ACC112 (cell line): ENCODE data around the gene KRTAP10-7.
"Not testable (repeated sequence)": the region's sequence is repeated elsewhere in the genome, so short reads cannot be mapped to it uniquely, and the experiment has no call there.

ENCODE experiments used
- H2AFZ ChIP-seq: fragments of 200-600 bp; sonication (generic); one replicate; pipeline ENCODE4 v1.6.0; 2017; ENCODE audit warnings: antibody characterized with exemption, low read length; ENCODE audit not compliant: unreplicated experiment
- H3K27ac ChIP-seq: fragments of 200-600 bp; sonication (generic); 2 replicates; pipeline ENCODE4 v1.5.1; 2014; ENCODE audit warnings: low read depth, mild to moderate bottlenecking, antibody characterized with exemption, low read length, moderate library complexity
- H3K27me3 ChIP-seq: fragments of 200-600 bp; sonication (generic); 2 replicates; pipeline ENCODE4 v1.6.1; 2014; ENCODE audit warnings: mild to moderate bottlenecking, antibody characterized with exemption, low read length, moderate library complexity, mixed read lengths; ENCODE audit not compliant: insufficient read depth
- H3K36me3 ChIP-seq: fragments of 200-600 bp; sonication (generic); 2 replicates; pipeline ENCODE4 v1.6.1; 2016; ENCODE audit warnings: mild to moderate bottlenecking, antibody characterized with exemption, low read length, moderate library complexity, mixed read lengths; ENCODE audit not compliant: insufficient read depth
- H3K4me1 ChIP-seq: fragments of 200-600 bp; sonication (generic); one replicate; pipeline ENCODE4 v1.6.1; 2016; ENCODE audit warnings: low read length, mixed read lengths; ENCODE audit not compliant: insufficient read depth, unreplicated experiment, control insufficient read depth
- H3K4me3 ChIP-seq: fragments of 200-600 bp; sonication (generic); 2 replicates; pipeline ENCODE4 v1.5.1; 2014; ENCODE audit warnings: mild to moderate bottlenecking, low read depth, low read length
- H3K79me2 ChIP-seq: fragments of 200-600 bp; sonication (generic); one replicate; pipeline ENCODE4 v1.6.0; 2016; ENCODE audit warnings: low read length; ENCODE audit not compliant: control insufficient read depth, unreplicated experiment, insufficient read depth

Gene KRTAP10-7

GRCh38 chr21:44581158-44581557 lies 19.2 kb upstream of the KRTAP10-7 start:
- Histone ChIP-seq H3K27me3 (peaks cover 21% of the 10 kb centered on the region), H3K4me3 (no peak overlapping the region), H2AFZ (no peak overlapping the region), H3K36me3 (no peaks in the 10 kb centered on the region), H3K4me1 (no peaks in the 10 kb centered on the region), H3K79me2 (no peaks in the 10 kb centered on the region), H3K27ac (no peak overlapping the region)

- Histone ChIP-seq H3K27me3 (peaks cover 21% of the 10 kb centered on the region), H3K4me1 (no peaks in the 10 kb centered on the region), H3K27ac (no peak overlapping the region), H3K4me3 (no peak overlapping the region), H3K36me3 (no peaks in the 10 kb centered on the region), H3K79me2 (no peaks in the 10 kb centered on the region), H2AFZ (no peak overlapping the region)
Measured at GRCh38 chr21:44582055-44582454, 18.3 kb upstream of the KRTAP10-7 start.

- Histone ChIP-seq H3K36me3 (no peaks in the 10 kb centered on the region), H2AFZ (no peak overlapping the region), H3K27ac (no peak overlapping the region), H3K27me3 (peaks cover 16% of the 10 kb centered on the region), H3K4me3 (no peak overlapping the region), H3K4me1 (no peaks in the 10 kb centered on the region), H3K79me2 (no peaks in the 10 kb centered on the region)
Measured at GRCh38 chr21:44583089-44583799, 17.2 kb upstream of the KRTAP10-7 start.

- no peak overlapping the region for H3K27ac ChIP-seq
- H3K36me3 ChIP-seq, result no peaks in the 10 kb centered on the region
- H3K4me3 ChIP-seq, result no peak overlapping the region
- H3K27me3 ChIP-seq, result peaks cover 16% of the 10 kb centered on the region
- no peaks in the 10 kb centered on the region for H3K79me2 ChIP-seq
- H3K4me1 ChIP-seq, result no peaks in the 10 kb centered on the region
- H2AFZ ChIP-seq, result no peak overlapping the region
Measured at GRCh38 chr21:44583800-44584147, 16.6 kb upstream of the KRTAP10-7 start.

DNA sequence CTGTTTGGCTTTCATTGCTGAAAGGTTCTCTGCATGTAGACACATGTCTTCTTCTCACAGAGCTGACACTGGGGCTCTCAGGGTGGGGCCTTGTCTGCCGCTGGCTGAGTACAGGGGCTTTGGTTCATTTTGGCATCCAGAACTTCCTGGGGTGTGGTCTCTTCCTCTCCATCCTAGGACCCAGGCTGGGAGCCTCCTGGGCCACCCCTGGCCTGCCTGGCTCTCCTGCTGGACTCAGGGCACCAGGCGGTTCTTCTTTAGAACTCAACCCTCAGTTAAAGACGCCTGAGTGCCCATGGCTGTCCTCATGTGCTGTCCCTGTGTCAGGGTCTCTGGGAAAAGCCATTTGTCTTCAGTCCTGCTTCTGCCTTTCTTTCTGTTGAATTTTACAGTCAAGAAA lies 14.5 kb upstream of the KRTAP10-7 start:
- Histone ChIP-seq H3K27me3 (peaks cover 16% of the 10 kb centered on the region), H3K4me3 (no peak overlapping the region), H2AFZ (no peak overlapping the region), H3K36me3 (no peaks in the 10 kb centered on the region), H3K27ac (no peak overlapping the region), H3K4me1 (no peaks in the 10 kb centered on the region), H3K79me2 (no peaks in the 10 kb centered on the region)

DNA sequence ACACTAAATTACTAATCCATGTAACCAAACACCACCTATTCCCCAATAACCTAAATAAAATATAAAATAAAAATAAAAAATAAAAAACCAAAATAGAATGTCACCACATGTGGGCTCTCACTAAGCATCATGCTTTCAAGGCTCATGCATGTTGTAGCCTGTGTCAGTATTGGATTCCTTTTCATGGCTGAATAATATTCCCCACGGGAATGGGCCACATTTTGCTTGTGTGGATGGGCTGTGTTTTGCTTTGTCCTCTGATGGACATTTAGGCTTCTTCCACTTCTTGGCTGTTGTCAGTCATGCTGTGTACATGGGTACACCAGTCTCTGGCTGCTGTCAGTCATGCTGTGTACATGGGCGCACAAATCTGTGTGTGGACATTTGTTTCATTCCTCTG lies 11.3 kb upstream of the KRTAP10-7 start:
- H3K36me3 ChIP-seq, result no peaks in the 10 kb centered on the region
- no peaks in the 10 kb centered on the region for H3K79me2 ChIP-seq
- no peak overlapping the region for H3K27ac ChIP-seq
- H3K4me1 ChIP-seq, result no peaks in the 10 kb centered on the region
- H2AFZ ChIP-seq, result no peak overlapping the region
- peaks cover 32% of the 10 kb centered on the region for H3K27me3 ChIP-seq
- H3K4me3 ChIP-seq, result no peak overlapping the region

- Histone ChIP-seq H3K27ac (no peak overlapping the region), H2AFZ (no peak overlapping the region), H3K4me1 (no peaks in the 10 kb centered on the region), H3K27me3 (peaks cover 37% of the 10 kb centered on the region), H3K36me3 (no peaks in the 10 kb centered on the region), H3K79me2 (no peaks in the 10 kb centered on the region), H3K4me3 (no peak overlapping the region)
Measured at GRCh38 chr21:44589586-44590305, 10.7 kb upstream of the KRTAP10-7 start.

- H3K27ac ChIP-seq, result no peak overlapping the region
- H2AFZ ChIP-seq, result no peak overlapping the region
- H3K36me3 ChIP-seq, result no peaks in the 10 kb centered on the region
- H3K27me3 ChIP-seq, result peaks cover 37% of the 10 kb centered on the region
- no peaks in the 10 kb centered on the region for H3K4me1 ChIP-seq
- no peak overlapping the region for H3K4me3 ChIP-seq
- H3K79me2 ChIP-seq, result no peaks in the 10 kb centered on the region
Measured at GRCh38 chr21:44590311-44590721, 10.1 kb upstream of the KRTAP10-7 start.

GRCh38 chr21:44590897-44591800 lies 9.2 kb upstream of the KRTAP10-7 start:
- H3K4me3 ChIP-seq, H3K79me2 ChIP-seq, H3K36me3 ChIP-seq, H3K27ac ChIP-seq, H3K4me1 ChIP-seq, H2AFZ ChIP-seq: not testable (repeated sequence)
- H3K27me3 ChIP-seq, result peaks cover 37% of the 10 kb centered on the region

DNA sequence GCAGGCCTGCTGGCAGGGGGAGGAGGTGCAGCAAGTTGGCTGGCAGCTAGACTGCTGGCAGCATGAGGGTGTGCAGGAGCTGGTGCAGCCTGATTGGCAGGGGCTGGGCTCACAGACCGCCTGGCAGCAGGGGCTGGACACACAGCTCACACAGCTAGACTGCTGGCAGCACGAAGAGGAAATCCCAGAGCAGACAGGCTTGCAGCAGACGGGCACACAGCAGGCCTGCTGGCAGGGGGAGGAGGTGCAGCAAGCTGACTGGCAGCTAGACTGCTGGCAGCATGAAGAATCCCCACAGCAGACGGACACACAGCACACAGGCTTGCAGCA lies 8.6 kb upstream of the KRTAP10-7 start:
- H2AFZ ChIP-seq, H3K4me1 ChIP-seq, H3K4me3 ChIP-seq, H3K27ac ChIP-seq, H3K36me3 ChIP-seq, H3K79me2 ChIP-seq: not testable (repeated sequence)
- H3K27me3 ChIP-seq, result peaks cover 43% of the 10 kb centered on the region
